HG03575 (cell line): ENCODE data around the gene CUEDC1.
"Not testable (repeated sequence)": the region's sequence is repeated elsewhere in the genome, so short reads cannot be mapped to it uniquely, and the experiment has no call there.

Experiments
- ATAC-seq: cut with Tn5 transposase; IDR thresholded peaks from one replicate; pipeline ENCODE4 v1.9.1; 2021; ENCODE audit not compliant: unreplicated experiment, insufficient number of reproducible peaks, low FRiP score; ENCODE audit errors: extremely low read depth

CUEDC1 gene

DNA sequence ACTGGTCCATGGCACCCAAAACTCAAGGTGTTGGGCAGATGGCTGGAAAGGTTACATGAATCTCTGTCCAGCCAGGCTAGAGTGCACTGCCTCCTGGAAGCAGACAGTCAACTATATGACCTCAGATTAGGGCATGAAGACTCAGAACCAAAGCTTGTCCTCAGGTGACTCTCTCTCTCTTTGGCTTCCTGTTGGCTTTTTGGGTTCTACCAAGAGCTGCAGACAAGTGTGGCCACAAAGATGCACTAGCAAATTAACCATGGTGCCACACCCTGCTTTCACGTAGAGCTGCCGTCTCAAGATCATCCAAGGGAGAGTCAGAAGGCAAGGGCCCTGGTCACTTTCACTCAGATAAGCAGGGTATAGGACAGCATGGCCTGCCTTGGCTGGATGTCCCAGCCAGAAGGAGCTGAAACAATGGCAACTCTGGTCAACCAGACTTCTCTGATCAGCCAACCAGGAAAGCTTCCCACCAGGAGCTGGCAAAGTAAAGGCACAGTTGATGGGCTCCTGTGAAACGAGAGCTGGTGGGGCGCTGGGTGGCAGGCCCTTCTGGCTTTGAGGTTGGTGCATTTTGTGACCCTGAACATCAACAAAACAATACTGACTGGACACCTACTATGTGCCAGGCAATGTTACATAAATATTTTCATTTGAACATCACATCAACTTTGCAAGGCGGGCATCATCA lies 31.9 kb downstream of the CUEDC1 start:
- no peak for ATAC-seq

DNA sequence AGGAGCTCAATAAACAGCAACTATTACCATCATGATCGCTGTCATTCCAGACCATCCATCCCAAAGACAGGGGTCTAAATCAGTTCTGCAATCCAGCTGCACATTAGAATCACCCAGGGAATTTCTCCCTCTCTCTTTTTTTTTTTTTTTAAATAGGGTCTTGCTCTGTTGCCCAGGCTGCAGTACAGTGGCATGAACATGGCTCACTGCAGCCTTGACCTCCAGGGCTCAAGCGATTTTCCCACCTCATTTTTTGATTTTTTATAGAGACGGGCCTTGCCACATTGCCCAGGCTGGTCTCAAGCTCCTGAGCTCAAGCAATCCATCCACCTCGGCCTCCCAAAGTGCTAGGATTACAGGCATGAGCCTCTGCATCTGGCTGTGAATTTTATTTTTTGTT lies 32.5 kb downstream of the CUEDC1 start:
- ATAC-seq: not testable (repeated sequence)

DNA sequence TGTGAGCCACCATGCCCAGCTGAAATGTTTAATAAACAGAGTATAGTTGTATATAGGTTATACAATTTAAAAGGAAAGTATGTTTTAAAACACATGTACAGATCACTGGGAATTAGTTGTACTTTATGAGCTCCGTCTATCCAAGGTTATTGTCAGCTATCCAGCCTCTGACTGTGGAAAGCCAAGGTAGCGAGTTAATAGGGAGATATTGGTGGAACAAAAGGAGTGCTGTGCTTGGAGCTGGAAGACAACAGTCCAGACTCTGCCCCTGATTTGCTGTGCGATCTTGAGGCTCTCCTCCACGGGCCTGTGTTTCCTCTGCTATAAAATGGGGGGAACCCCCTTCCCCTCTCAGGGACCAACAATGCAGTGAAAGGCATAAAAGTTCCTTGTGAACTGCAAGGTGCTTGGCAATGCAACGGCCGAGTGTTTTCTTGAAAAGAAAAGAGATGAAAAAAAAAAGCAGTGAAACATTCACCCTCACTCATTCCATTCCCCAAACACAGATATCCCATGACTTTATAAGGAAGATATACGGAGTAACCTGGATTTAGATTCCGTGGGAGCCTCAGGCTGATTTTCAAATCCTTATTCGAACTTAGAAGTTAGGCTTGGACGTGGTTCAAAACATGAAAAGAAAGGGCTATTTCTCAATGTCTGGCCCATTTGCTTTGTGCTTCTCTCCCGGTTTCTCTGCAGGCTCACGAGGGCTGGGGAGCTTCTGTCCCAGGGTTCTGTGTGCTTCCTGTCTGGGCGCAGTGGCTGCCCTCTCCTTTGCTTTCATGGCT lies 34.1 kb downstream of the CUEDC1 start:
- ATAC-seq: no peak

DNA sequence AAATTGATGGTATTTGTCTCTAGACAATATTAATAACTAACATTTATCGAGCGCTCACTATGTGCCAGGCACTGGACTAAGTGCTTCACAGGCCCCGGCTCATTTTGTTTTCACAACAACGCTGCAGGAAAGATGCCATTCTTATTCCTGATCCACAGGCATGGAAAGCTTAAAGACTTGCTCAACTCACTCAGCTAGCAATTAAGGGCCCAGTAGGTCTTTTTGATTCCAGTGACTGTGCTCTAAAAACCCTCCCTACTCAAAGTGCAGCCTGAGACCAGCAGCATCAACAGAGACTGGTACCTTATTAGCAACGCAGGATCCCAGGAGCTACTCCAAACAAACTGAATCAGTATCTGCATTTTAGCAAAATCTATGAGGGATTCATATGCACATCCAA lies 35.3 kb downstream of the CUEDC1 start:
- no peak for ATAC-seq

DNA sequence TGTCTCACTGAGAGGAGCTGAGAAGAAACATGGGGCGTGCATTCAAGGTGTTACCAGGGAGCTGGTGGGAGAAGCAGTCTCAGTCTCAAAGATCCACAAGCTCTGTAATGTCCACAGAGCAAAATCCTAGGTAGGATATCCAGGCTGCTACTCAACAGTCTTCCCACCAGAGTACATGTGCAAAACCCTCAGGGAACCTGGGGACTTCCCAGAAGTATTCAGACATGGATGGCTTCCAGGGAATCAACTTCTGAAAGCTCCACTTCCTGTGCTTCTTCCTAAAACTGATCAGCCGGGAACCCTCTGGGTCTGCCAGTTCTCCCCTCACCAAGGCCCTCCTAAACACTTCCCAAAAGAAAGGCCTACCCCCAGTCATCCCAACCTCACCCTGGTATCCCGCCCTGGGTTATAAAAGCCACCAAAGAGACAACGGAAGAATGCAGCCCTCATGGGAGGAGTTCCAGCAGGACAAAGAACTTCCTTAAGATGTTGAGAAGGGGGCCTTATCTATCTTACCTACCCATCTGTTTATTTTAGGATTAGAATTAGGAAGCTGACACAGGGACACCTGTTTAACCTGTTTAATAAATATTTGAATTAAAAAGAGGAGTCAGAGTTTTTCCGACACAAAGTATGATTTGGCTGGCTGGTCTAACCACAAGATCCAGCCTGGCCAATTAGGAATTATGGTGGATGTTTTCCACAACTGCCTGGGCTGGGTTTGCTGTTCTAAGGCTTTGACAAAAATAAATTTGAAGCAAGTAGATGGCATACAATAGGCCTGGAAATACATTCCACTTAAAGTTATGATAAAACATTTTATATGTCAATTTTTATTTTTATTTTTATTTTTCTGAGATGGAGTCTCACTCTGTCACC lies 37.0 kb downstream of the CUEDC1 start:
- ATAC-seq: no peak

DNA sequence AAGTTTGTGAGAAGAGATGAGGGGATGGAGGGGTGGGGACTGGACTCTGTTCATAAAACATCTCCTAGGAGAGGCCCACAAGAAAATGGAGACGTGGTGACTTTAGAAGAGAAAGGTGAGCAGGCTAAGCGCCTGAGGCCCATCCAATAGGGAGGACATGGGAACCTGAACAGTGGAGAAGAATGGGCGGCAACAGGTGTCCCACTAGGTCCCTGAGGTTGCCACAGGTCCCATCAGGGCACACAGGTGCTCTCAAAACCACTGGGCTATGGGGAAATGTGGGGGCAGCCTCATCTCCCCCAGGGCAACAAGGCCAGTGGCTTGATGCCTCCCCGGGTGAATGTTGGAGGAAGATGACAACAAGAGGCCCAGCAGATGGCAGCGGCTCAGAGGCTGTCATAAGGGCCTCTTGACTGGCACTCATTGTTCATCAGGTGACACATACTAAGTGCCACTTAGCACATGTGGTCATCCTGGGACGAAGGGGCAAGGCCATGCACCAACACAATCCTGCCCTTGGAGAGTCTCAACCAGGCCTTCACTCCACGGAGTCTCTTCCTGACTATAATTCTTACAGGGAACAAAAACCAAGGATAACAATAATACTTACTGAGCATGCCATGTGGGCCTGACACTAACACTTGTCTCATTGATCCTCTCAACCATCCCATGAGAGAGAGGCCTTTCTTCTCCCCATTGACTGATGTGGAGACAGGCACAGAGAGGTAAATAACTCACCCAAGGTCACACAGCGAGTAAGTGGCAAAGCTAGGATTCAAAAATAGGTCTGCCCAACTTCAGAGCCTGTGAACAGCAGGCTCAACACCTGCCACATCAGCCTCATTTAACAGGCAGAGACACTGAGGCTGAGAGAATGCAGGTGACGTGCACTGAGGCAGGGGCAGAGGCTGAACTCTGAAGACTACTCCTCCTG lies 38.0 kb downstream of the CUEDC1 start:
- ATAC-seq: no peak

DNA sequence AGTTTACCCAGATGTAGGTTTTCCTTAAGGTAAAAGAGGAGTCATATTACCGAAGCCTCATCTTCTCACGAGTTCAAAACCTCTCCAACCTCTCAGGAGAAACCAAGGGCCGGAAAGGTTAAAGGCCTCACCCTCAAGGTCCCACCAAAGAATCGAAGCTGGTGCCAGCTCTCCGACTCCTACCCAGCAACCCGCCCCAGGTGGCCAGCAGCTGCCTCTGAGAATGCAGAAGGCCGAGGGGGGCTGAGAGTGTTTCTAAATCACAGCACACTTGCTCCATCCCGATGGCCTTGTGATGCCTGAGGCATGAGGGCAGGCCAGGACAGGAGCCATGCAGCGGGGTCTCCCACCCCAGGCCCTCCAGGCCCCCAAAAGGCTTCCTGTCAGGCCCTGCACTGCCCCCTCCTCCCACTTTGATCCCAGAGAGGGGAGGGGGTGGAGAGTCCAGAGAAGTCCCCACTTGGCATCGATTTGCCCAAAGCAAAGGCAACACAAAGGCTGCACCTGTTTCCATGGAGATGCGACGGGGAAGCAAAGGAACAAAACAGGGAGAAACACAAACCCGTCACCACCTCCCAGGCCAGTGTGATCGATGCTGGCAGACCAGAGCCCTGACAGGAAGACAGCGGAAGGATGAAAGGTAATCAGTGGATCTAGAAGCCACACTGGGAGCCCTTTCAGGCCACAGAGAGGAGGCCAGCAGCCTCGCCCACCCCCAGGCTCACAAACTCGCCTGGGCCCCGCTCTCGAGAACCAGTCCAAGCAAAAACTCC lies 39.0 kb downstream of the CUEDC1 start:
- ATAC-seq: no peak

DNA sequence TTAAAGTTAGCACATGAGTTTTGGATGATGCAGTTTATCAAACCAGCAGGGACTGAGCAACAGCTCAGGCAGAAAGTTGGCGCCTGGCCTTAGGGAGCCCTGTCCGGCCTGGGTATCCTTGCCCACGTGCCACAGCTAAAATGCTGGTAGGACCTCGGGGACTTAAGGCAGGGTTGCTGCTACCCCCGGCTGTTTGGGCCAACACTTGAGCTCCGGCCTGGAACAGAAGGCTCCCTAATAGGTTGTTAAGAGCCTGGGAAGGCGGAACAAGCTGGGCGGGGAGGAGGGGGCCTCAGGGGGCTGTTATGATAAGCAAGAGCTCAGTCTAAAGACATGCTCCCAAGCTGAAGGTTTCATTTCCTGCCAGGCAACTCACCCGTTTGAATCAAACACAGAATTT lies 39.7 kb downstream of the CUEDC1 start:
- ATAC-seq: no peak

DNA sequence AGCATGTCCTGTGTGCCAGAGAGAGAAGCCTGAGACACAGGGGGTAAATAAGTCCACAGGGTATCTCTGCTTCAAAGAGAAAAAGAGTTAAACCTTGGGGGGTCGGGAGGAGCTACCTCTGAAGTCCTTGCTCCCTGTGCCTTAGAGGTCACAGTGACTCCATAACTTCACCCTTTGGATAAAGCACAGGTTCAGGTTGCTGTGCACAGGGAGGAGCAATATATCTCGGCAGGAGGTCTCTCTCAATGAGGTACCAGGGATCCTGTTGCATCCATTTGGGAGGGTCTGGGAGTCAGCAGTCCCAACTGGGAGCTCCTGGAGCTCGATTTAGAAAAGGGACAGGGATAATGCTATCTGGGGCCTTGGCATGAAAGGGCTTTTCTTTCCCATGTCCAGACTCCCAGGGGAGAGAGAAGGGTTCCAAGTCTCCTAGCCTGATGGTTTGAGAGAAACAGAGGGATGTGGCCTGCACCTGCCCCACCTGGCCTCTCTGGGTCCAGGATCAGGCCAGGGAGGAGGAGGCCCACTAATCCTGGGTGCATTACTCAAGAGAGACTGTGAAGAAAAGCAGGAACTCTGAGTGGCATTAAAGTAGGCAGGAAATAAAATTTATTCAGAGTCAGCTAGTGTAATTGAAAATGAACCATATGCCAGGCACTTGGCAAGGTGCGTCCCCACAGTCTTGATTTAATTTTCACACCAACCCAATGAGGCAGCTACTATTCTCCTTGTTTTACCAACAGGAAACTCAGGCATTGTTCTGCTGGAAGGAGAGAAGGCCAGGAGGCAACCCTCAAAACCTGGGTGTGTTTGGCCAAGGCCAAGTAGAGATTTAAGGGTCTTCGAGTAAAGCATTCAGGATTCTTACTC lies 40.7 kb downstream of the CUEDC1 start:
- ATAC-seq: no peak

DNA sequence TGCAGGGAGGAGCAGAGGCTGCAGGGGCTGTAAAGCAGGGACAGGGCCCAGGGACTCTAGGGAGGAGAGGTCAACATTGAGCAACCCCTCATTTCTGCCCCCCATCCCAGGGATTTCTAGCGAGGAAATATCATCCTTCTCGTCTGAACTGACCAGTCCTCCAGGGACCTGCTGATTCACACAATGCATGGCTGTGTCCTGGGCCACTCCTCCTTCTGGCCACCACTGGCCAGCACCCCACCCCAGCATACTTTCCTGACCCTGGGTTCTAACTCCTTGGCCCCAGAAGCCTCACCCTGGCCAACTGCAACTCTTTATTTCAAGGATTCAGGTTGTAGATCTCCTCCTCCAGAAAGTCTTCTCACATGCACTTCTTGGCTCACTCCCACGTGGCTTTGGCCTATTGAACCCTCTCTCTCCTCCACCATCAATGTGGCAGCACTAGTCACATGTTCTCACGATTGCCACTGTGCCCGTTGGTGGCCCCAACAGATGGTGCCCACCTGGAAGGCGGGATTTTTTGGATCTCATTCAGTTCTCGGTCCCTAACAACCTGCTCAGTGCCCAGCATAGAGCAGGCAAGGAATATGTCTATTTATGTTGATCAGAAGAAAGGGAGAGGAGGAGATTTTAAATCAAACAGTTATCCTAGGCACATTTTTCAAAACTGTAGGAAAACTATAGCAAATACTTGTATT lies 41.5 kb downstream of the CUEDC1 start:
- ATAC-seq: no peak

DNA sequence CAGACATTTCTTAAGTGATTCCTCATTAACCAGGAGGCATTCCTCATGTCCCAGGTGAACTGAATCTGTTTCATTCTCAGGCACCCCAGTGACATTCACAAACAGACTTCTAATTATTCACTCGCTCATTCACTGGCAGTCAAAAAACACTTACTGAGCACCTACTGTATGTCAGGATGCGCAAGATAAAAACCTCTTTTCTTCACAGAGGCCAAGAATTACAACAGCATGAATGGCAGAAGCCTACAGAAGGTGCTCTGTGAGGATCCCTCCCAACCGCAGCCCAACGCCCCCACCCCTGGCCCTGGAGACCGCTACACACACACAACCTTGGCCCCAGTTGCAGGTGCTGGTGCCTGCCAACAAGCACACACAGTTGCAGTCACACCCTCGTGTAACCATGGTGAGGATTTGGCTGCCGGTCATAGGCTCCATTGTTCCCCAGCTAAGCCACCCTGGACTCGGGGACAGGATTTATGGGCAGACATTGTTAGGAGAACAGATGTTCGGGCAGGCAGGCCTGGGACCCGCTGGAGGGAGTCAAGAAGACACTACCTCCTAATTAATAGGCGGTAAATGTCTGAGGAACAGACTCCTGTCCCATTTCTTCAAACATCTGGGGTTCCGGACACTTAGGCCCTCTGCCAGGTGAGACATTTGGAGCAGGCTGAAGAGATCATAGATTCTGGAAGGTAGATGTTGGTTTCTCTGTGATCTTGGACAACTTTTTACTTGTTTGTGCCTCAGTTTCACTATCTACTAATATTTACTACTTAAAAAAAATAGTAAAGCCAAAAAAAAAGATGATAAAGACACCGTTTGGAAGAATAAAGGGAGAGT lies 43.2 kb downstream of the CUEDC1 start:
- no peak for ATAC-seq

DNA sequence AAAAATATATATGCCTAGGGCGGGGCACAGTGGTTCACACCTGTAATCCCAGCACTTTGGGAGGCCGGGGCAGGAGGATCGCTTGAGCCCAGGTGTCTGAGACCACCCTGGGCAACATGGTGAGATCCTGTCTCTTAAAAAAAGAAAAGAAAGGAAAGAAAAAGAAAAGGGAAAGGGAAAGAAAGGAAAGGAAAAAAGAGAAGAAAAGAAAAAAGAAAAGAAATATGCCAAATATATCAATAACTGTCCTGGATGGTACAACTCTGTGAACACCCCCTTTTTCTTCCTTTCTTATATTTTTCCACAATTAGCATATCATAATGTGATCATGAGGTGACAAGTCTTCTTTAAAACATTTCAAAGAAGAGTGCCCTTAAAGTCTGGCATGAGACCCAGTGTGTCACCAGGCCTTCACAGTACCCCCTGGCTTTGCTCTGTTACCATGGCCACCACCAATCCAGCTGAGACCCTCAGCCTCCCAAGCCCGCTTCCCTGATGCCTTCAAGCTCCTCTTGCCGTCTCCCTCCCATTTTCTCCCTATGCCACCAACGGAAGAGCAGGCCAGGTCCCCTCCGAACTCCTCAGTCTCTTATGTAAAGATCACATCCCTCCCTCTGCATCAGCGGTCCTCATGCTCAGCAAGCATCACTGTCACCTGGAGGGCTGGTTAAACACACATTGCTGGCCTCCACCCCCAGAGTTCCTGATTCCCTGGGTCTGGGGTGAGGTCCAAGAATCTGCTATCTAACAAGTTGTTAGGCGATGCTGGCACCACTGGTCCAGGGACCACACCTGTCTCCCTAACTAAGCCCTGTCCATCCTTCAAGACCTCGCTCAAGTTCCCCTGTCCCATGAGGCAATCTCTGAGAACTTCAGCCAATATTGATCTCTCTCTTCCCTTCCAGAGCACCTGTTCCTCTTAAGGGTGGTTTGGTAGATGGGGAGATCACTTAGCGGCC lies 44.5 kb downstream of the CUEDC1 start:
- no peak for ATAC-seq

DNA sequence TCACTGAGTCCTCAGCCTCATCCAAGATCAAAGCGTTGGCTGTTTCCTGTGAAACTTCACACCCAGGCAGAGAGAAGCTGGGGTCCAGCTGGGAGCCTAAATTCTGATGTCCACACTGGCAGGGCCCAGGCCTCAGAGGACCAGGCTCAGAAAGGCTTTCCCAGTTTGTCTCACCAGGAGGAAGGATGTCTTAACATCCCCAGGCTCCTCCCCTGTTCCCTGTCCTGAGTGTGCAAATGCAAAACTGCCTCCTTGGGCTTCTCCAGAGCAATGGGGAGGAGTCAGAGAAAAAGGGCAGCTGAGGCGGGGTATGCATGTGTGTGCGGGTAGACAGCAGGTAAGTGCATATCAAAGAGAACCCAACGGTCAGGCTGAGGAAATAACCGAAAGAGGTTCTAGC lies 45.7 kb downstream of the CUEDC1 start:
- no peak for ATAC-seq

DNA sequence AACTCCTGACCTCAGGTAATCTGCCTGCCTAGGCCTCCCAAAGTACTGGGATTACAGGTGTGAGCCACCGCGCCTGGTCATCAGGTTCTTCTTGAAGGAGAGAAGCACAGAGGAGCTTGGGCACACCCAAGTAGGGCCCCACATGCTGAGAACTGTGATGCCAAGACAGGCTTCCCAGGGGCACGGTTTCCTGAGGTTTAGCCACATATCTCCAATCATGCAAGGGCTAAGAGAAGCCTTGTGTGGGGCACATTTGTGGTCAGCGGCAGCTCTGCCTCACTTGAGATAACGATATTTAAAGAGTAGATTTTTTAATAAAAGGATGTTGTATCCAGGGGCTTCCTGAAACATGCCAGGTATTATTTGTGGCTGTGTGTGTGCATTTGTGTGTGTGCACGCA lies 46.9 kb downstream of the CUEDC1 start:
- no peak for ATAC-seq

DNA sequence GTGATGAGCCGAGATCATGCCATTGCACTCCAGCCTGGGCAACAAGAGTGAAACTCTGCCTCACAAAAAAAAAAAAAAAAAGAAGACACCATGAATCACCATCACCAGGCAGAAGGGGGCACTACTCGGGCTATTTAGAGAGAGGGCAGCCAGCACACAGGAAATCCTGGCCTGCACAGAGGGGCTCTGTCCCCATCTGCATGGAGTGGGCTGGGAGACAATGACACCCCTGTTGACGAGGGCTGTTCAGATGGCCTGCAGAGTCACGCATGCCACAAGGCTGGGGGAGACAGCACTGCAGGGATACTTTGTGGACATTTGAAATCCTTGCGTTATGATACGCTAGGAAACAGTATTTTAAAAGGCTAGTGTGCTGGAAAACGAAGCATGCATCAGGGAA lies 48.3 kb downstream of the CUEDC1 start:
- no peak for ATAC-seq
